Trophoblast cell (in vitro differentiated cells and primary cell): ENCODE results near the gene HAP1.

Source experiments
- DNase-seq, 2 donors: peaks; one replicate each; pipeline ENCODE4 v3.0.0-alpha.2; 2016
- H2AFZ ChIP-seq: 2 replicates; pipeline ENCODE4 v1.6.1; 2013; ENCODE audit warnings: low read length, moderate library complexity, mild to moderate bottlenecking; ENCODE audit not compliant: insufficient read depth, poor library complexity
- H2AK5ac ChIP-seq: 2 replicates; pipeline ENCODE4 v1.6.1; 2013; ENCODE audit warnings: mild to moderate bottlenecking, low read length
- H2BK120ac ChIP-seq: 2 replicates; pipeline ENCODE4 v1.6.1; 2013; ENCODE audit warnings: low read length, mild to moderate bottlenecking, moderate library complexity; ENCODE audit not compliant: insufficient read depth, poor library complexity
- H2BK12ac ChIP-seq: 2 replicates; pipeline ENCODE4 v1.6.1; 2013; ENCODE audit warnings: mild to moderate bottlenecking, low read length, moderate library complexity
- H2BK5ac ChIP-seq: 2 replicates; pipeline ENCODE4 v1.6.1; 2013; ENCODE audit warnings: low read length, low read depth, moderate library complexity, mild to moderate bottlenecking; ENCODE audit not compliant: poor library complexity
- H3K14ac ChIP-seq: 2 replicates; pipeline ENCODE4 v1.6.1; 2013; ENCODE audit warnings: mild to moderate bottlenecking, low read length
- H3K18ac ChIP-seq: 2 replicates; pipeline ENCODE4 v1.6.1; 2013; ENCODE audit warnings: mild to moderate bottlenecking, low read length
- H3K23ac ChIP-seq: 2 replicates; pipeline ENCODE4 v1.6.1; 2013; ENCODE audit warnings: low read length
- H3K27ac ChIP-seq: 2 replicates; pipeline ENCODE4 v1.5.1; 2013; ENCODE audit warnings: low read depth, mild to moderate bottlenecking, inconsistent platforms, low read length, moderate library complexity
- H3K27me3 ChIP-seq: 2 replicates; pipeline ENCODE4 v1.6.1; 2013; ENCODE audit warnings: inconsistent platforms, mild to moderate bottlenecking, low read length, moderate library complexity; ENCODE audit not compliant: insufficient read depth
- H3K36me3 ChIP-seq, 2 experiments: 1 replicate in 1 of 2; 2 replicates in 1 of 2; pipeline ENCODE4 v1.6.1; 2013; ENCODE audit warnings: low read length in 2 of 2, mild to moderate bottlenecking in 2 of 2, moderate library complexity in 1 of 2; ENCODE audit not compliant: insufficient read depth in 2 of 2, control insufficient read depth in 1 of 2
- H3K4ac ChIP-seq: 2 replicates; pipeline ENCODE4 v1.6.1; 2013; ENCODE audit warnings: low read depth, mild to moderate bottlenecking, low read length, moderate library complexity
- H3K4me1 ChIP-seq, 2 experiments: 1 replicate in 1 of 2; 2 replicates in 1 of 2; pipeline ENCODE4 v1.6.1; 2013; ENCODE audit warnings: low read length in 2 of 2, mild to moderate bottlenecking in 2 of 2, moderate library complexity in 1 of 2; ENCODE audit not compliant: insufficient read depth in 2 of 2, control insufficient read depth in 1 of 2
- H3K4me2 ChIP-seq: 2 replicates; pipeline ENCODE4 v1.6.1; 2013; ENCODE audit warnings: inconsistent platforms, mild to moderate bottlenecking, low read length, moderate library complexity
- H3K4me3 ChIP-seq: 2 replicates; pipeline ENCODE4 v1.5.1; 2013; ENCODE audit warnings: mild to moderate bottlenecking, low read depth, low read length, inconsistent platforms
- H3K79me1 ChIP-seq: one replicate; pipeline ENCODE4 v1.6.1; 2013; ENCODE audit warnings: low read length
- H3K79me2 ChIP-seq: 2 replicates; pipeline ENCODE4 v1.6.1; 2013; ENCODE audit warnings: low read length, mild to moderate bottlenecking; ENCODE audit not compliant: control insufficient read depth, insufficient read depth, poor library complexity
- H3K9ac ChIP-seq: 2 replicates; pipeline ENCODE4 v1.6.1; 2013; ENCODE audit warnings: mild to moderate bottlenecking, low read length
- H3K9me3 ChIP-seq: 2 replicates; pipeline ENCODE4 v1.6.1; 2013; ENCODE audit warnings: low read depth, mild to moderate bottlenecking, control low read depth, inconsistent platforms, low read length; ENCODE audit not compliant: insufficient read depth
- H4K12ac ChIP-seq: 2 replicates; pipeline ENCODE4 v1.6.1; 2013; ENCODE audit warnings: low read depth, mild to moderate bottlenecking, low read length, moderate library complexity
- H4K8ac ChIP-seq: 2 replicates; pipeline ENCODE4 v1.6.1; 2013; ENCODE audit warnings: low read depth, mild to moderate bottlenecking, low read length, moderate library complexity
- H4K91ac ChIP-seq: one replicate; pipeline ENCODE4 v1.6.1; 2013; ENCODE audit warnings: low read depth, mild to moderate bottlenecking, low read length, moderate library complexity
- WGBS: extraction: QIAGEN DNeasy Blood & Tissue Kit; methylation state at CpG from one replicate; pipeline ENCODE4 v1.1.7; 2013; ENCODE audit warnings: missing lambda C conversion rate; ENCODE audit not compliant: insufficient read length, insufficient coverage; ENCODE audit errors: extremely low coverage; 5-methylcytosine and 5-hydroxymethylcytosine counted together

The HAP1 gene

DNA sequence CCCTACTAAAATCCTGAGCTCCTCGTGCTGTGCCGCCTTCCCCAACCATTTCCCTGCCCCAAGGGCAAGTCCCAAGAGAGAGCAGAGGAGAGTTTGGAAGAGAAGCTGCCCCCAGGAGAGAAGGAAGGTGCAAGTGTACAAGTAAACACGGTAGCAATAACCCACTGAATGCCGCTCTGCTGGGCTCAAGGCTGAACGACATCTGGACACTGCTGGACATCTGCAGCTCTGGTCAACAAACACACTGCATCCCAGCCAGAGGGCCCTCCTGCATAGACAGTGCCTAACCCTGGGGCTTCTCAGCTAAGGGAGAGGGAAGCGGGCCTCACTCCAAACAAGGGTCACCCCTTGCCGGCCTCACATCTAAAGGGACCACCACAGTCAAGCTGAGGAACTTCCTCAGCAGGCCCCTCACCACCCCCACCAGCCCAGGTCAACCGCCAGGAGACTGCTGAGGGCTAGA, 39.3 kb upstream of the HAP1 start:
- Histone ChIP-seq H2AK5ac (peak overlapping the region; percentile 14), H3K9me3 (peaks cover 2% of the 10 kb centered on the region), H3K4ac (peak overlapping the region; percentile 13), H3K79me1 (peaks cover 33% of the 10 kb centered on the region), H3K79me2 (peaks cover 31% of the 10 kb centered on the region), H2BK12ac (peak overlapping the region; percentile 39), H3K27ac (peak overlapping the region; percentile 85), H3K9ac (no peak overlapping the region), H2AFZ (no peak overlapping the region), H3K4me3 (no peak overlapping the region), H3K18ac (no peak overlapping the region), H4K12ac (no peak overlapping the region), H2BK5ac (peak overlapping the region; percentile 28), H3K4me2 (peak overlapping the region; percentile 42), H2BK120ac (peak overlapping the region; percentile 2), H3K14ac (peak overlapping the region; percentile 36), H4K8ac (peak overlapping the region; percentile 0), H3K27me3 (no peaks in the 10 kb centered on the region), H4K91ac (peak overlapping the region; percentile 4), H3K4me1 (peaks cover 50 to 52% of the 10 kb centered on the region in 2 experiments), H3K36me3 (peaks cover 63 to 68% of the 10 kb centered on the region in 2 experiments), H3K23ac (no peak overlapping the region)
- WGBS: no CpG with 5 or more reads among the region's 8 CpGs
- no peak for DNase-seq

DNA sequence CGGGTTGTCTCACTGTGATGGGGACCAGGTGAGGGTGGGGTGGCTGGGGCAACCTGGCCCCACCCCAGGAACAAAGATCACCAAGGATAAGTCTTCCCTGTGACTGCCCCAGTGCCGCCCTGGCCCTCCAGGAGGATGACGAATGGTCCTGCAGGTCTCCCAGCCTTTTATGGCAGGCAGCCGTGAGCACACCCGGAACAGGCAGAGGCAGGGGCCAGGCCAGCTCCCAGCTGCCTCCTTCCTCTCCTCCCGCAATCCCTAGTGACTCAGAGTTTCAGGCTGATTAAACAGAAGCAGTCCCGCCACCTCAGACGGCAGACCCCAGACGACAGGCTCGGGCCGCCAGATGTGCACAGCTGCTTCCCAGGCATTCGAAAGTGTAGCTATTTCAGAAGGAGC, 38.7 kb upstream of the HAP1 start:
- Histone ChIP-seq H3K18ac (peak overlapping the region; percentile 60), H3K27me3 (no peaks in the 10 kb centered on the region), H3K14ac (peak overlapping the region; percentile 73), H3K4ac (peak overlapping the region; percentile 70), H3K9ac (no peak overlapping the region), H3K79me2 (peaks cover 31% of the 10 kb centered on the region), H3K4me3 (no peak overlapping the region), H2AK5ac (peak overlapping the region; percentile 63), H4K8ac (peak overlapping the region; percentile 43), H3K79me1 (peaks cover 33% of the 10 kb centered on the region), H3K23ac (no peak overlapping the region), H2BK5ac (peak overlapping the region; percentile 60), H4K12ac (peak overlapping the region; percentile 59), H3K9me3 (peaks cover 2% of the 10 kb centered on the region), H3K27ac (peak overlapping the region; percentile 85), H3K4me2 (peak overlapping the region; percentile 7), H2BK120ac (peak overlapping the region; percentile 90), H3K36me3 (peaks cover 68 to 73% of the 10 kb centered on the region in 2 experiments), H4K91ac (peak overlapping the region; percentile 87), H2BK12ac (peak overlapping the region; percentile 93), H2AFZ (no peak overlapping the region), H3K4me1 (peaks cover 50 to 52% of the 10 kb centered on the region in 2 experiments)
- peak; percentile 81 to 85 for DNase-seq
- no CpG with 5 or more reads among the region's 12 CpGs for WGBS

DNA sequence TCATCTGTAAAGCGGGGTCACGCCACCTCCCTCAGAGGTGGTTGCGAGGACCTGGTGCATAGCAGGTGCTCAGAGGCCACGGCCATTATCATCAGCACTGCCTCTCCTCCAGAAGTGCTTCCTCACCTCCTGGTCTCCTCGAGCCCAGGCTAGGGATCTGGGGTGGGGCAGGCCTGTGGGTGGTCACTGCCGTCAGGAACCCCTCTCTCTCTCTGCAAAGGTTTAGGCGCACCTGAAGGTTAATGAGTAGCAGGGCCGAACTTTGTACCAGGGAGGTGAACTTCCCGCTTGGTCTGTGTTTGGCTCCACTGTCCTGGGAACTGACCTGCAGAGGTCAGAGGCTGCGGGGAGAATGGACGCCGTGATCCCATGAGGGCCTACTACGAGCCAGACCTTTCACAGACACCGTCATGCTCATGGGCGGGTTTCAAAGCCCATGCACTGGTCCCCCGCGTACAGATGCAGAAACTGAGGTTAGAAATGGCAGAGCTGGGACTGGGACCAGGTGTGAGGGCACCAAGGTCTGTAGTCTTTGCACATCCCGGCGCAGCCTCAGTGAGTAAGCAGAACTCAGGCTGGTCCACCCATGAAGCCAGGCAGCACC, 38.2 kb upstream of the HAP1 start:
- Histone ChIP-seq H4K91ac (peak overlapping the region; percentile 87), H3K4me1 (peaks cover 45 to 47% of the 10 kb centered on the region in 2 experiments), H2AK5ac (peak overlapping the region; percentile 63), H3K9ac (no peak overlapping the region), H2BK5ac (peak overlapping the region; percentile 60), H3K4me3 (no peak overlapping the region), H4K12ac (peak overlapping the region; percentile 59), H3K36me3 (peaks cover 69 to 72% of the 10 kb centered on the region in 2 experiments), H3K14ac (peak overlapping the region; percentile 73), H3K27ac (peak overlapping the region; percentile 85), H3K4me2 (peak overlapping the region; percentile 7), H3K9me3 (peaks cover 2% of the 10 kb centered on the region), H3K79me2 (peaks cover 28% of the 10 kb centered on the region), H3K18ac (peak overlapping the region; percentile 60), H3K27me3 (no peaks in the 10 kb centered on the region), H4K8ac (peak overlapping the region; percentile 43), H2AFZ (peak overlapping the region; percentile 1), H2BK120ac (peak overlapping the region; percentile 90), H3K4ac (peak overlapping the region; percentile 70), H3K23ac (no peak overlapping the region), H3K79me1 (peaks cover 31% of the 10 kb centered on the region), H2BK12ac (peak overlapping the region; percentile 93)
- WGBS: no CpG with 5 or more reads among the region's 19 CpGs
- DNase-seq: no peak

DNA sequence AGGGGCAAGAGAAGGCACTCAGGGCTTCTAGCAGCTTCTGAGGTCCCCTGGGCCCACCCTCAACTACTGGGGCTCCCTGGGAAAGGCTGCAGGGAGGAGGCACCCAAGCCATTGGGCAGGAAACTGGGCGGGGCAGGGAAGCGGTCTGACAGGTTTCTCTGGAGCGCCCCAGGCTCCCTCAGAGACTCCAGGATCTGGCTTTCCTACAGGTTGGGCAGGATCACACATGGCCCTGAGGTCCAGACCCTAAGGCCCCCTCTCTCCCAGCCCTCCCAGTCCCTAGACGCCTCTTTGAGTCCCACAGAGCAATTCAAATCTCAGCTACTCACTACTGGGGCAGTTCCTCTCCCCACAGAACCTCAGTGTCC, 37.8 kb upstream of the HAP1 start:
- Histone ChIP-seq H3K4ac (peak overlapping the region; percentile 91), H3K9me3 (peaks cover 2% of the 10 kb centered on the region), H3K9ac (no peak overlapping the region), H3K23ac (no peak overlapping the region), H2AK5ac (peak overlapping the region; percentile 90), H4K12ac (peak overlapping the region; percentile 59), H2BK5ac (peak overlapping the region; percentile 60), H3K27me3 (no peaks in the 10 kb centered on the region), H3K79me2 (peaks cover 25% of the 10 kb centered on the region), H2AFZ (peak overlapping the region; percentile 33), H4K91ac (peak overlapping the region; percentile 90), H3K18ac (peak overlapping the region; percentile 74), H3K36me3 (peaks cover 72% of the 10 kb centered on the region in 2 experiments), H3K27ac (peak overlapping the region; percentile 85), H3K4me2 (peak overlapping the region; percentile 7), H4K8ac (peak overlapping the region; percentile 77), H3K14ac (peak overlapping the region; percentile 87), H2BK120ac (peak overlapping the region; percentile 90), H3K4me1 (peaks cover 40 to 43% of the 10 kb centered on the region in 2 experiments), H2BK12ac (peak overlapping the region; percentile 93), H3K4me3 (no peak overlapping the region), H3K79me1 (peaks cover 28% of the 10 kb centered on the region)
- DNase-seq: peak; percentile 82 to 83
- no CpG with 5 or more reads among the region's 4 CpGs for whole genome bisulfite sequencing
